PC-9 (cell line): ENCODE results near the gene CRADD. TPM values are rescaled to one million over a fixed set of nuclear protein-coding genes. Genes with fewer than 3 reads are reported as not detected.

Experiments used
- BruUV-seq: library from RNA; stranded (reverse); fragments of 400-500 nt; replicated peaks from 2 replicates; lab custom pipeline; 2021; lab: Mats Ljungman, UMichigan
- CTCF ChIA-PET: fragments of 300-600 bp; sonication (Branson Sonifier 250); formaldehyde crosslinking; loops from one replicate; lab custom pipeline; 2022; ENCODE audit warnings: antibody characterized with exemption; lab: Charles Lee
- POLR2A ChIA-PET: fragments of 300-600 bp; sonication (Branson Sonifier 250); formaldehyde crosslinking; loops from one replicate; lab custom pipeline; 2022; ENCODE audit warnings: antibody characterized with exemption; ENCODE audit not compliant: unreplicated experiment; lab: Charles Lee
- DNase-seq, 2 experiments: peaks; one replicate each; pipeline versions ENCODE4 v3.0.0 to v3.0.0-alpha.2; 2015 to 2022; ENCODE audit warnings: mixed read lengths in 1 of 2
- H2AFZ ChIP-seq: fragments of 200-600 bp; sonication (generic); 2 replicates; pipeline ENCODE4 v1.8.1; 2017; ENCODE audit warnings: antibody characterized with exemption
- H3F3A ChIP-seq: fragments of 200-600 bp; sonication (generic); 2 replicates; pipeline ENCODE4 v1.8.1; 2017; ENCODE audit warnings: antibody characterized with exemption, mild to moderate bottlenecking, low read depth; ENCODE audit not compliant: insufficient read depth
- H3K27ac ChIP-seq: fragments of 200-600 bp; sonication (generic); 2 replicates; pipeline ENCODE4 v1.6.1; 2016; ENCODE audit warnings: mixed run types
- H3K27me3 ChIP-seq: fragments of 200-600 bp; sonication (generic); 2 replicates; pipeline ENCODE4 v1.6.1; 2016; ENCODE audit warnings: low read depth, mixed run types; ENCODE audit not compliant: insufficient read depth
- H3K36me3 ChIP-seq: fragments of 200-600 bp; sonication (generic); 2 replicates; pipeline ENCODE4 v1.6.1; 2016; ENCODE audit warnings: low read depth, mixed run types
- H3K4me1 ChIP-seq: fragments of 200-600 bp; sonication (generic); replicated peaks from 2 replicates; pipeline ENCODE4 v1.6.1; 2016; ENCODE audit warnings: mixed run types; ENCODE audit not compliant: insufficient read depth
- H3K4me2 ChIP-seq: fragments of 200-600 bp; sonication (generic); 2 replicates; pipeline ENCODE4 v1.6.1; 2017; ENCODE audit warnings: mixed run types
- H3K4me3 ChIP-seq: fragments of 200-600 bp; sonication (generic); 2 replicates; pipeline ENCODE4 v1.6.1; 2016; ENCODE audit warnings: mixed run types
- H3K79me2 ChIP-seq: fragments of 200-600 bp; sonication (generic); 2 replicates; pipeline ENCODE4 v1.6.1; 2017; ENCODE audit warnings: low read depth, mixed run types
- H3K9me2 ChIP-seq: fragments of 200-600 bp; sonication (generic); 2 replicates; pipeline ENCODE4 v1.8.1; 2017; ENCODE audit warnings: mild to moderate bottlenecking; ENCODE audit not compliant: insufficient read depth
- H3K9me3 ChIP-seq: fragments of 200-600 bp; sonication (generic); 2 replicates; pipeline ENCODE4 v1.8.1; 2016; ENCODE audit warnings: low read depth; ENCODE audit not compliant: insufficient read depth
- H4K20me1 ChIP-seq: fragments of 200-600 bp; sonication (generic); 2 replicates; pipeline ENCODE4 v1.8.1; 2017; ENCODE audit not compliant: insufficient read depth
- EZH2 ChIP-seq: fragments of 200-600 bp; sonication (generic); IDR thresholded peaks from 2 replicates; pipeline ENCODE4 v1.8.0; 2017; ENCODE audit warnings: antibody characterized with exemption, low read depth
- intact Hi-C: fragments of 100-400 bp; cut with micrococcal nuclease; formaldehyde crosslinking; loops from one replicate; pipeline ENCODE4 v1.10.0; 2022; ENCODE audit not compliant: unreplicated experiment
- total RNA-seq: library from RNA; stranded (reverse); gene quantifications from 2 replicates; pipeline ENCODE4 v1.2.3, GENCODE V29; 2021
- TF ChIP-seq, protein P1 (sequence below): fragments of 200-600 bp; sonication (generic); conservative IDR thresholded peaks from 2 replicates; pipeline ENCODE4 v1.6.1; 2017; ENCODE audit warnings: mixed run types, antibody characterized with exemption, mild to moderate bottlenecking, moderate library complexity

Gene CRADD
- total RNA-seq, 1 experiment from 2014 or later, result 7.6 TPM

DNA sequence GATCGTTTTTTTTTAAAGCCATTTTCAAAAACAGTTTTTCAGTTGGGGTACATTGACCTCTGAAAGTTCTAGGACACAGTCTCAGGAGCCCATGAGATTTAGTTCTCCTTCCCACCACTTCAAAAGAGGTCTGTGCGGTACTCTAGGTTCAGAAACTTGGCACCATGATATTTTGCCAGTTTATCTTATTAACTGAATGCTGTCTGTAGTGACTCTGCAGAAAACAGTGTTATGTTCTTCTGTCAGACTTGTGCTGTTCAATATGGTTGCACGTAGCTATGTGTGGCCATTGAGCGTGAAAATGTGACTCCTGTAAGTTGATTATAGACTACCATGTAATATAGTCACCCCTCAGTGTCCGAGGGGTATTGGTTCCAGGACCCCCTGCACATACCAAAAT lies 35.9 kb downstream of the CRADD start:
- DNase-seq, result no peak
- H3K4me3 ChIP-seq, result no peak overlapping the region
- intact Hi-C loops, result no loop called here
- no peaks in the 10 kb centered on the region for H4K20me1 ChIP-seq
- H3K9me2 ChIP-seq, result no peaks in the 10 kb centered on the region; the same call in 1 of the 2 replicates
- no peaks in the 10 kb centered on the region for H3F3A ChIP-seq
- H3K4me1 ChIP-seq, result 0 out of 2 replicates have a peak, but pooled peaks cover 5% of the 10 kb centered on the region
- TF ChIP-seq, protein P1, sequence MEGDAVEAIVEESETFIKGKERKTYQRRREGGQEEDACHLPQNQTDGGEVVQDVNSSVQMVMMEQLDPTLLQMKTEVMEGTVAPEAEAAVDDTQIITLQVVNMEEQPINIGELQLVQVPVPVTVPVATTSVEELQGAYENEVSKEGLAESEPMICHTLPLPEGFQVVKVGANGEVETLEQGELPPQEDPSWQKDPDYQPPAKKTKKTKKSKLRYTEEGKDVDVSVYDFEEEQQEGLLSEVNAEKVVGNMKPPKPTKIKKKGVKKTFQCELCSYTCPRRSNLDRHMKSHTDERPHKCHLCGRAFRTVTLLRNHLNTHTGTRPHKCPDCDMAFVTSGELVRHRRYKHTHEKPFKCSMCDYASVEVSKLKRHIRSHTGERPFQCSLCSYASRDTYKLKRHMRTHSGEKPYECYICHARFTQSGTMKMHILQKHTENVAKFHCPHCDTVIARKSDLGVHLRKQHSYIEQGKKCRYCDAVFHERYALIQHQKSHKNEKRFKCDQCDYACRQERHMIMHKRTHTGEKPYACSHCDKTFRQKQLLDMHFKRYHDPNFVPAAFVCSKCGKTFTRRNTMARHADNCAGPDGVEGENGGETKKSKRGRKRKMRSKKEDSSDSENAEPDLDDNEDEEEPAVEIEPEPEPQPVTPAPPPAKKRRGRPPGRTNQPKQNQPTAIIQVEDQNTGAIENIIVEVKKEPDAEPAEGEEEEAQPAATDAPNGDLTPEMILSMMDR, result no peak
- TF ChIP-seq EZH2, result no peak
- no peaks in the 10 kb centered on the region for H3K79me2 ChIP-seq
- no peaks in the 10 kb centered on the region for H3K27me3 ChIP-seq
- no peaks in the 10 kb centered on the region for H3K36me3 ChIP-seq
- no peak overlapping the region for H3K27ac ChIP-seq
- ChIA-PET CTCF (no interaction called here), POLR2A (no interaction called here)
- H2AFZ ChIP-seq, result no peak overlapping the region
- no peak overlapping the region for H3K4me2 ChIP-seq
- BruUV-seq, result no TSS peak
- peaks cover 5% of the 10 kb centered on the region; the same call in 1 of the 2 replicates for H3K9me3 ChIP-seq

DNA sequence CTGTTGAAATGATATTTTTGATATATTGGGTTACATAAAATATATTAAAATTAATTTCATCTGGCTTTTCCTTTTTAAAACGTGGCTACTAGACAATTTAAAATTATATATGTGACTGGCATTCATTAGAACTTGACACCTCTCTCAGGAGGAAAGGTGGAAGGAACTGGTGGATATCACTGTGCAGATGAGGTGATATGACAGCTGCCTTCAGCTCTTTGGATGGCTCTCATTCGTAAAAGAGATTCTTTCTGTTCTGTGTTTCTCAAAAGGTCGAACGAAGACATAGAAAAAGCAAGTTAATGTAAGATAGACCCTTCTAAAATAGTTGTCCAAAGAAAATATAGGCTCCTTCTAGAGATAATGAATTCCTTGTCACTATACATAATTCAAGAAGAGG lies 36.6 kb downstream of the CRADD start:
- Histone ChIP-seq H3K4me2 (no peak overlapping the region), H4K20me1 (no peaks in the 10 kb centered on the region), H3K4me3 (no peak overlapping the region), H2AFZ (no peak overlapping the region), H3K79me2 (no peaks in the 10 kb centered on the region), H3K9me2 (no peaks in the 10 kb centered on the region; the same call in 1 of the 2 replicates), H3K4me1 (0 out of 2 replicates have a peak, but pooled peaks cover 5% of the 10 kb centered on the region), H3F3A (no peaks in the 10 kb centered on the region), H3K27ac (no peak overlapping the region), H3K9me3 (peaks cover 5% of the 10 kb centered on the region; the same call in 1 of the 2 replicates), H3K36me3 (no peaks in the 10 kb centered on the region), H3K27me3 (no peaks in the 10 kb centered on the region)
- POLR2A ChIA-PET, result interaction anchor here (0.6 kb wide), 1 partner anchor 76 kb away, joined by 7 read pairs; no protein-coding TSS in a partner anchor
- TF ChIP-seq EZH2, result no peak
- TF ChIP-seq, protein P1, result no peak
- CTCF ChIA-PET, result no interaction called here
- BruUV-seq, result no TSS peak
- no peak for DNase-seq
- intact Hi-C loops, result no loop called here

DNA sequence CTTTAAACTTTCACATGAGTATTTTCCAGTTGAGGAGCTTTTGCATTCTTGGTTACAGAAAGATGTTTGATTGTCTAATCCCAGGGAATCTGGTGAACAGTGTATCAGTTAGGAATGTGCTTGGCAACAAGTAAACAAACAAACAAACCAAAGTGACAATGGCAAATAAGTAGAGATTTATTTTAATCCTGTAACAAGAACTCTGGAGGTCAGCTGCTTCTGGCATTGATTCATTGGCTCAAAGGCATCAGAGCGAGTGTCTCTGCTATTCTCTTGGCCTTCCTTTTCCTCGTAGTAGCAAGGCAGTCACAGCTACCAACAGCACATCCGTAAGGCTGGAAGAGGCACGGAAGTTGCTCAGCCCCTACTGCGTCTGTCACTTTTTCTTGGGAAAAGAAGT lies 37.2 kb downstream of the CRADD start:
- H3K9me2 ChIP-seq, result no peaks in the 10 kb centered on the region; the same call in 1 of the 2 replicates
- H3K9me3 ChIP-seq, result peaks cover 5% of the 10 kb centered on the region; the same call in 1 of the 2 replicates
- intact Hi-C loops, result no loop called here
- ChIA-PET CTCF (interaction anchor here (0.6 kb wide), 1 partner anchor 62 kb away, joined by 3 read pairs; no protein-coding TSS in a partner anchor), POLR2A (interaction anchor here (0.6 kb wide), 1 partner anchor 75 kb away, joined by 7 read pairs; no protein-coding TSS in a partner anchor)
- no peak overlapping the region for H3K4me2 ChIP-seq
- H3K4me1 ChIP-seq, result 0 out of 2 replicates have a peak, but pooled peaks cover 5% of the 10 kb centered on the region
- TF ChIP-seq EZH2, result no peak
- TF ChIP-seq, protein P1, result no peak
- no peaks in the 10 kb centered on the region for H3F3A ChIP-seq
- peak in 1 of 2 experiments; percentile 50 for DNase-seq
- BruUV-seq, result no TSS peak
- H3K27me3 ChIP-seq, result no peaks in the 10 kb centered on the region
- H3K79me2 ChIP-seq, result no peaks in the 10 kb centered on the region
- H4K20me1 ChIP-seq, result no peaks in the 10 kb centered on the region
- no peaks in the 10 kb centered on the region for H3K36me3 ChIP-seq
- H3K27ac ChIP-seq, result no peak overlapping the region
- H3K4me3 ChIP-seq, result no peak overlapping the region
- H2AFZ ChIP-seq, result no peak overlapping the region
